DMS53 (cell line): ENCODE data around the gene IL21R.

Experiments used
- DNase-seq: peaks from one replicate; lab custom pipeline; 2025; lab: John Stamatoyannopoulos, UW

IL21R gene

DNA sequence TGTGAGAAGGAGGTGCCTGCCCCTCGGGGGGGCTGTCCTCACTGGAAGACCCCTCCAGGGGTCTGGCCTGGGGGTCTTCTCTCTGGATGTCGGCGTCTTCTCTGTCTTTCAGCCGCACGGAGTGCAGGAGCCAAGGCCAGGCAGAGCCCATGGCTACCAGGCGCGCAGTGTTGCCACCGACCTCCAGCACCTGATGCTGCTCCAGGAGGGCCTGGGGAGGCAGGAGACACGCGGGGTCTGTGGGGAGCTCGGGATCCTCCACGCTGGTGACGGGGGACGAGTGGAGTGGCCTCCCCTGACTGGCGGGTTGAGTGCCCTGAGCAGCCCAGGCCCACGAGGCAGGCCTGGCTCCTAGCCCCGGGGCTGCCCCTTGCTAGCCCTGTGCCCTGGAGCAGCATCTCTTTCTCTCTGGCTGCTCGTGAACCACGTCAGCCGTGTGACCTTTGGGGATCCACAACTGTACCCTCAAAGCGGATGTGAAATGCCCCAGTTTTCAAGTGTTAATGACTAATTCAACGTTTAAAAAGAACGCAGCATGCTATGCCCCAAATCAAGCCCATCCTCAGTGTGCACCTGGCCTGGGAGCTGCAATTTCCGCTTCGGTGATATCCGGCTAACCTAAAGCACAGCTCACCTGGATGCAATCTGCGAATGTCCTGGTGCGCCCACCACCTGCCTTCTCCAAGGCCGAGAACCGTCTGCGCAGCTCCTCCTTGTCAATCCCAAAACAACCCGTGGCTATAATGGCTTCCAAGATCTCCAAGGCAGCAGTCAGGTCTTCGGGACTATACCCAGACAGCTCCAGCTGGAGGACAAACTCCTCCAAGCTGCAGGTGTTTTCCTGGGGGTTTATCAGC lies 62.9 kb downstream of the IL21R start:
- no peak for DNase-seq

DNA sequence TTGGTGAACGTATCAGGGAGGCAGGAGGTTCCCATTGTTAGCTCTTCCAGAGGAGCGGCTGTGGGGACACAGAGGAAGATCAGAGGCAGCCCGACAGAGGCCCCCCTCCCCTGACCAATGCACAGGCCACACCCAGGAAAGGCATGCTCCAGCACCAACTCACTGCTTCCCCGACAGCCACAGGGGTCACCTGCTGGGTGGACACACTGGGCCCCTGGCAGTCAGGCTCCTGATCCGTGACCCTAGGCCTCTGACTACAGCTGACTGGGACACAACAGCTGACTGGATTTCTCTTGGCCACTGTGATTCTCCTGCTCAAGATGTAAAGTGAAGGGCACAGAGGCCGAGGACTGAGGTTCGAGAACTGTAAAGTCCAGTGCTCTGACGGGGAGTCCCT lies 63.5 kb downstream of the IL21R start:
- no peak for DNase-seq

DNA sequence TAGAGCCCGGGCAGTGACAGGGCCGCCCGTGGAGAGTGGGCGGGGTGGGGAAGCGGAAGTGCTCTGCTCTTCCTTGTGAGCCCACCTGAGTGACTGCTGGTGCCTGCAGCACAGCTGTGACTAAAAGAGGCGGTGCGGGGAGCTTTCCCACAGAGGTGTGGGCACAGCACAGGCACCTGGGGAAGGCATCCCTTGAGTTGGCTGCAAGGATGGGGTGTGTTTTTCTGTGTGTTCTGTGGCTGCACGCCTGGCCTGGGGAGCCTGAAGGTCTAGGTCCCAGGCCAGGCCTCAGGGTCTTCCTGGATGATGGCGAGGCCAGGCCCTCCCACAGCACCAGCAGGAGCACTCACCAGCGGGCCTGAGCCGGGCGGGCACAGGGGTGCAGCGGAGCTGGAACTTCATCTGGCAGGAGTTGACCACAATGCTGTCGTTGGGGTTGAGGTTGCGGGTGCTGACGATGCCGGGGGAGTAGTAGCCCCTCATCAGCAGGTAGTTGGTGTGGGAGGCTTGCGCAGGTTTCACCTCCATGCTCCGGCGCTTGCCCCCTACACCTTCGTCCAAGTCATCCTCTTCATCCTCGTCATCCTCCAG lies 67.1 kb downstream of the IL21R start:
- no peak for DNase-seq

DNA sequence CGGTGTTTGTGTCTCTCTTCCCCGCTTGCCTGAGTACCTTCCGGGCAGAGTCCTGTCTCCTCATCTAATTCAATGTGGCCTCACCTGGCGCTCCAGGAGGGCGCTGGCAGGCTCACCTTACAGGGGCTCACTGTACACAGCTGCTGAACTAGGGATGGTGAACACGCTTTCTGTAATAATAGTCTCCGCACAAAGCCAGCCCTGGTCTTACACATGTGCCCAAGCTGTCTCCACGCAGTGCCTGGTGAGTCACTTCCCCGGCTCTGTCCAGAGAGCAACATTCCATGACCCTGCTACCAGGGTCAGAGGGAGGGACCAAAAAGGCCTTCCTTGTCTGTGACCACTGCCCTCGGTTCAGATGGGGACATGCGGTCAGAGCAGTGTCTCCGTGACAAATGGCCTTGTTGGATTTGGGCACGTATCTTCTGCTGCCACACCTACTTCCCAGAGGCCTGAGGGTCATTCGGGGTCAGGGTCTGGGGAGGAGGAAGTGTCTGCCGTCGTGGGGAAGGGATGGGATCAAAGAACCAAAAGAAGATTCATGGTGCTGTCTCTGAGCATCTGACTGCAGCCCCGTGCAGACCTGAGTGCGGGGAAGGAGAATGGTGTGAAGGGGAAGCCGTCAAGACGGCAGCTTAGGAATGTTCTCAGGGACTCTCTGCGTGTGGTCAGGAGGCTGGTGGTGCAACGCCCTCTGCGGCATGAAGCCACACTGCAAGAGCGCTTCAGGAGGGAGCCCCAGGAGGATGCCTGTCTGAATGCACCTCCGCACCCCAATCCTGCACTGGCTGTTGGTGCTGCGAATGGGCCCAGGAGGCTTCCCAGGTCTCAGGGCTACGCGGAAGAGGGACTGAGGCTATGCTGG lies 68.8 kb downstream of the IL21R start:
- DNase-seq: no peak

DNA sequence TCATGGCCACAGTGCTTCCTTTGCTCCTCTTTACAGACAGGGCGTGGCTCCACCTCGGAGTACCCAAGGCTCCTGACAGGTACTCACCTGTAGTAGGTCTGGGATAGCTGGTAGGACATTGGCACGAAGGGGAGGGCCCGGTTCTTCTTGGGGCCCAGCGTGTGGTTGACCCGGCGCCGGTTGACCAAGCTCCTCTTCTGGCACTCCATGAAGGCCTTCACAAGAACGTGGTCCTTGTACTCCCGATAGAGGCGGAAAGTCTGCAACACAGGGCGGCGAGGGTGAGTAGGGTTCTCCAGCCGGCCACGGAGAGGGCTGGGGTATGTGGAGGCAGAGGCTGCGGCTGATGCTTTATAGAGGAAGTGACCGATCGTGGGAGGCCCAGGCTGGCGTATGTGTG lies 69.7 kb downstream of the IL21R start:
- no peak for DNase-seq

DNA sequence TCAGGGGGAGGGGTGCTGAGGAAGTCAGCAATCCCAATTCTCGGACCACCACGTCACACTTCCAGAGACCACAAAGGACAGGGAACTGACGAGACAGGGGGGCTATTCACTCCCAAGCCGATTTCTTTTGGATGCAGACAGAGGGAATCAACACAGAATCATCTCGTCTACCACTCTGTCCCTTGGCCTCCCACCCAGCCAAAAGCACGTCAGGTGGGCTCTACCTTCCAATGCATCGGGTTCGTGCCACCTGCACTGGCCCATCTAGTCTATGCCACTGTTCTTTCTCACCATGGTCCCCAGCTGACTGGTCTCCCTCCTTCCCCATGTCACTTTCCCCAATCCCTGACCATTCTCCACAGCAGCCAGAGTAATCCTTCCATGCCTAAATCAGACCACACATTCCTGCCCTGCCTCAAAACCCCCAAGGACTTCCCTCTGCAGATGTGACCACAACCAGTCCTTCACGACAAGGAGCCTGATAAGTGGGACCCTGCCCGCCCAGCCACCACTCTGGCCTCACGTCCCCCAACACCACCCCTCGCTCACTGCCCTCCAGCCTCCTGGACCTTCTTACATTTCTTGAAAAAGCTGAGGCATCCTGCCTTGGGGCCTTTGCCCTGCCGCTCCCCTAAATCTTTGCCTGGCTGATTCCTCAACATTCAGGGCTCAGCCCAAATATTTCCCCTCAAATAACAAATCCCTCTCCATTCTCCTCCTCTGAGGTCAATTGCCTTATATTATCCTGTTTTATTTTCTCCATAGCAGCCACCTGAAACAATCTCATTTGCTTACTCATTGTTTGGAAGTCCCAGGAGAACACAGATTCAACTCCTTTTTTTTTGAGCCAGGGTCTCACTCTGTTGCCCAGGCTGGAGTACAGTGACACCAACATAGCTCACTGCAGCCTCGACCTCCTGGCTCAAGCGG lies 70.4 kb downstream of the IL21R start:
- no peak for DNase-seq

DNA sequence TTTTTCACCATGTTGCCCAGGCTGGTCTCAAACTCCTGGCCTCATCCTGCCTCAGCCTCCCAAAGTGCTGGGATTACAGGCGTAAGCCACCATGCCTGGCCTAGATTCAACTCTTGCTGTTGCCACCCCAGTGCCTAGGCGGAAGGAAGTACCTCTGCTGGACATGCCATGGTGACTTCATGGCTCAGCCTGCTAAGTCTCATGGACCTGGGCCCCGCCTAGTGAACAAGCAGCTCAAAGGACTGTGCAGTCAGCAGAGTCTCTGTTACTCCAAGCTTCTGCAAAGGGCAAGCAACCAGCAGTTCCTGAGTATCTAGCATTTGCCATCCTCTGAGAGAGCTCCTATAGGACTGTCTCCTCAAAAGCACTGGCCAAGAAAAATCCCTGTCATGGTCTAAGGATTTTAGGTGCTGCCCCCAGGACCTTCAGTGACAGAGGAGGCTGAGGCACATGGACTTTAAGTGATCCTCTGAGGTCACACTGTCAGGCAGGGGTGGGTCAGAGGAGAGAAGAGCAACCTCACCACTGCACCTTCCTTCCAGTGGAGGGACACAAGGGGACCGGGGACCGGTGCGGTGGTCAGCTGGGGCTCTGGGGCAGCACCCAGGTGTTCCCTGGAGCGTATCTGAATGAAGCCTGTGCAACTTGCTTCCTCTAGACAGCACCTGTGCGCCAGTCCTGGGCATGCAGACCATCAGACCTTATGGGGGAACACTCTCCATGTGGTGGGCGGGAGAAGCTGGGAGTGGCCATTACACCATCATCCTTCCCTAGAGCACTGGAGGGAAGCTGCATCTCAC lies 71.3 kb downstream of the IL21R start:
- no peak for DNase-seq

DNA sequence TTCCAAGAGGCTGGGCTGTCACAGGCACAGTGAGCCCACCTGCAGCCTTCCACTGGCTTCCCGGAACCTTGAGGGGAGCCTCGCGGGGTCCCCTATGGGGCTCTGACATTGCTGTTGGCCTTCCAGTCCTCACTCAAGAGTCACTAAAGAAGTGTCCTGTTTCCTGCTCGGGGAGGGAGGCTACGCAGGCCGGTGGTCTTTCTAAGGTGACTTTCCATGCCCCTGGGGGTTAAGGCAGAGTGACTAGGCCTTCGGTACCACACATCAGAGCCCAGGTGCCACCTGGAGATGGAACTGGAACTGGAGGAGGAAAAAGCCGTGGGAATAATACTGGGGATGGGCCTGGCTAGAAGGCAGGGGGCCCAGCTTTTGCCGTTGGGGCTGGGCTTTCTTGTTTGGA lies 72.1 kb downstream of the IL21R start:
- no peak for DNase-seq

DNA sequence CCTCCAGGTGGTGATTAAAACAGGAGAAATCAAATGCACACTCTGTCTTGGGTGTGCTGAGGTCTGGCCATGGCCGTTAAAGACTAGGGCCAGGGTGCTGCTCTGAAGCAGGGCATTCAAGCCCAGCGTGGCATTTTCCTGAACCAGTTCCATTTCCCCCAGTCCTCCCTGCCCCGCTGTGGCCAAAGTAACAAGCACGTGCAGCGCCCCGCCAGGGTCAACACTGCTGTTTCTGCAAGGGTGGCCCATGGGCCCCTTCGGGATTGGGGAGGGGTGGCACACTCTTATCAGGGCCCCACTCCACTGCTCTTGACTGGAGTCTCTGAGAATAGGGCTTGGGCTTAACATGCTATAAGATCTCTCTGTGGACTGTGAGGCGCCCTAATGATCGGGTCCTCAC lies 72.9 kb downstream of the IL21R start:
- DNase-seq: no peak

DNA sequence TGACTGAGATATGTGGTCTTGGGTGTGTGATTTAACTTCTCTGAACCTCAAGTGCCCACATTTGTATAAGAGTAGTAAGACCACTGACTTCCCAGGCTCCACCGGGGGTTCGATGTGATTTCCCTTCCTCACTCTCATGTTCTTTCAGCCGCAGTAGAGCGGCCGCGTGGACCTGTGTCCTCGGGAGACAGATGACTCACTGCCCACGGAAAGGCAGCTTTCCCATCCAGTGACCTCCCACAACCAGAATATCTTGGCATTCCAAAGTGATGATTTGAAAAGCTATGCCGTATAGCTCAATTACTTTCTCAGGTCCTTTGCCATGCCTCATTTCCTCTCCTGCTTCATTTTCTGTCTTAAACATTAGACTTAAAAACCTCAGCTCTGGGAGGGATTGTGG lies 73.6 kb downstream of the IL21R start:
- no peak for DNase-seq

DNA sequence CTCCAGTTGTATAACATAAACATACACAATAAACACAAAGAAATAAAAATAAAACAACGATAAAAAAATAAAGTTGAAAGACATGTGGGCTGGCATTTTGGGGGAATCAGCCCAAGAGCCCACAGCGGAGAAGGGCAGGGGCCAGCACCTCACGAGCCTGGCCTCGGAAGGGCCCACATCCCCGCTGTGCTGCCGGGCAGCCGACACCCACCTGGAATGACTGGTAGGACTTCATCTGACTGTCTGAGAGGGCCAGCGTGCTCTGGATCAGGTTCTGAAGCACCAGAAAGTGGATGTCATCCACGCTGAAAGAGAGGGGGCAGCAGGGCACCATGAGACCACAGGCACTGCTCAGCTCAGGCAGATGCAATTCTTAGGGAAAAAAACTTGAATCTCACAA lies 74.3 kb downstream of the IL21R start:
- no peak for DNase-seq

DNA sequence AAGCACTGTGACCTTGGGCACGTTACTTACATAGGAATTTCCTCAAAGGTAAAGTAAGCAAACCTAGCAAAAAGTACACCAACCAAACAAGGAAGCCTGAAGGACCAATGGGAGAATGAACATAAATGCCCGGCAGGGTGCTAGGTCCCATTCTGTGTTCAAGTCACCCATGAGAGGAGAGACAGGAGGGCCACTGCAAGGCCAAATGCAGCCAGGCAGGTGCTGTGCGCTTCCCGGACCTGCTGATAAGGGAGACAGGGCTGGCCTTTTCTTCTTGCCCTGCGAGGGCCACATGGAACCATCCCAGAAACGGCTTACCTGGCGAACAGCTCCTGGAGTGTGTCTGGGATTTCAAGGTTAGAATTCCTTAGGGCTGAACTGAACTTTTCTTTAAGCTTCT lies 78.8 kb downstream of the IL21R start:
- no peak for DNase-seq

DNA sequence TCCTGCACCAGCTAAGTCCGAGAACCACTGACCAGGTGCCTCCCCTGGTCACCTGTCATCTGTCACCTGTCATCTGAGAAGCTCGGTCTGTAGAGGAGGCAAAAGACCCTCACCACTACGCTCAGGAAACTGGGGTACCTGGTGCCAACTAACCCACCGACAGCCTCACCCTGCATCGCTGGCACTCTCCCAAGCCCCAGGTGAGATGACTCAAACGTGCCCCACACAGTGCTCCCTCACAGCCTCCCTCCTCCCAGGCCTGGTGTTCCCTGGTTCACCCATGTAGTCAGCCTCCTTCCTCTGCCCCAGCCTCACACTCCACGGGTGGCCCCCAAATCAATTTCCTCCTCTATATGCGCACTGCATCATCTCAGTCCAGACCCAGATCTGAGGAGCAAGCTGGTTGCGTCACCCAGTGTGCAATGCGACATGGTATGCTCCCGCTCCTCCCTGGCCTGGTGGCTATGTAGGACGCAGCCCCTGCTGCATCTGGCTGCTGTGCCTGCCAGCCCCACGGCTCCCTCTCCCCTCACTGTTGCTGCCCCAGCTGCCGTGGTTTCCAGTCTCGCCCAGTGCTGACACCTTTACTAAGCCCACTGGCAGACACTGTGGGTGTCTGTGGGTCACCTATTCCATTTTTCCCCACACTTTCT lies 79.4 kb downstream of the IL21R start:
- DNase-seq: no peak

DNA sequence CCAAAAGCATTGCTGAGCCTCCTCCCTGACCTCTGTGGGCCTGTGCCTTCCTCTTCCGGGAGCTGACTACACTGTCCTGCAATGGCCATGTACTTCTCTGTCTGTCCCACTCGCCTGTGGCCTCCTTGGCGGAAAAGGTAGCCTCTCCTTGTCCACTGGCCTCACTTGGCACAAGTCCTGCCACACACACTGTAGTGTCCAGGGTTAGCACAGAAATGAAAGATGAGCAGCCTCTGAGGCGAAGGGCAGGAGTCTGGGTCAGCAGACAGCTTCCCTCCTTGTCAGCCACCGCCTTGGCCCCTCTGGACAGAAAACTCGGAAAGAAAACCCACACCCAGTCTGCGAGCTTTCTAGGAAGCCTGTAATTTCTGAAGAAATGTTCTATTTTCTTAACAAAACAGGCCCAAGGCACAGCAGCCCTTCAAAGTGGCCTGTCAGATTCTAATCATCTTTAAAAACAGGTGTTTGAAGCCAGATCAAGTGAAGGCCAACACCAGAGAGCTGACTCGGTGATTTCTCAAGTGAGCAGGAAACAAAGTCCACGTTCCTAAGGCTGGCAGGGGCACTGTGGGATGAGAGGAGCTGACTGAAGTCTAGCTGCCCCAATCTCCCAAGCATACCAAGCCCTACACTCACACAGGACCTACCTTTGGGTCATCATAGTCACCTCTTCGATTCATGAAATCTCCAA lies 80.6 kb downstream of the IL21R start:
- DNase-seq: no peak

DNA sequence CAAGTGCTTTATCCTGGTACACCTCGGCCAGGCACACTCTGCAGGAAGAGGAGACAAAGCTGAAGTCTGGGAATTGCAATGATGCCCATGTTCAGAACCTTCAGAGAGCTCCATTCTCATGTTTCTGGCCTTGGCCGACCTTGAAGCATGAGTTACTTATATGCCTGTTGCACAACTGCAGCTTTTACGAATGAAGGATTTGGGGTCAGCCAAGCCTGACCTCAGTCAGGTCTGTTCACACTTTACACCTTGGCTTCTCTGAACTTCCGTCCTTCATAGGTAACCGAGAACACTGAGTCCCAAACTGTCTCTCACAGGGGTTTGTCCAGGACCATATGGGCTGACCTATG lies 81.1 kb downstream of the IL21R start:
- no peak for DNase-seq

DNA sequence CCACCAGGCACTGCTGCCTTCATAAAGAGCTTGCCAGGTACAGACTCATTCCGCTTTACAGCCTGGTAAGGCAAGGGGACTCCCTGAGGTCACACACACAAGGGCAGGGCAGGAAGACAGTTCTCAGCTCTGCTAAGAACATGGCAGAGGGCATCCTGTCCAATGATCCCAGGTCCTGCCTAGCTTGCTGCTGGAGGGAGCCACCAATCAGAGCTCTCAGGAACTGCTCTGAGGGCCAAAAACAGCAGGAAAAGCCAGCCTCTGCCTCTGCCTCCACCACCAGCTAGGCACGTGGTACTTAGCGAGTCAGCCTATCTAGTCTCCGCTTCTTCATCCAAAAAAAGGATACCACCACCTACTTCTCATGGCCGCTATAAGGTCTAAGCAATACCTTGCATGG lies 81.7 kb downstream of the IL21R start:
- no peak for DNase-seq

DNA sequence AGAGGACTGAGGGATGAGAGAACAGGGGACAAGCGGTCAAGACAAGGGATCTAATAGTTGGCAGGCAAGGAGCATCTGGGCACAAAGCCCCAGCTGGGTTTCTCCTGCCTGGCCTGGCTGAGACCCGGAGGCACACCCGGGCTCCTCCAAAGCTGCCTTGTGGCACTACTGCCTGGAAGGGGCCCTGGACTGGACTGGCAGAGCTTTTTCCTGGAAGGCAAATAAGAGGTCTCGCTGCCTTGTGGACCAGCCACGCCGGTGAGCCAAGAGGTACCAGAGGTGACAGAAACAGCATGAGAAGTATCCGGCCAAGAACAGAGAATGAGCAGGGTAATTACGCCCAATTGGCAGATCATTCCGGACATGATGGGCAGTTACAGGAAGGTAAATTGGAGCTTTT lies 83.2 kb downstream of the IL21R start:
- DNase-seq: no peak

DNA sequence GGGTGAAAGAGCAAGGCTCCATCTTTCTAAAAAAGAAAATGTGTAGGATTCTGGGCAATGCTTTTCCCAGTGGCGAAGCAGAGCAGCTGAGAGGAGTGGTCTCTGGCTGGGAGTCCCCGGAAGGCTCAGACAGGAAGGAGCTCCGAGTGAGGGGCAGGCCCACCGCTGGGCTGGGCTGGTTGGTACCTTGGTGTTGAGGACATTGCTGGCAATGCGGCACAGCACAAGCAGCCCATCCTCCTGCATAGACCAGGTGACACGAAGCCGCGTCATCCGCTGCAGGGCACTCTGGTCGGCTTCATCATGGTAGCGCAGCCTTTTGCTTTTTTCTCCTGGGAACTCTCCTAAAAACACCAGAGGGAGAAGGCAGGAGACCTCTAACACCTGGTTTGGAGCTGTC lies 83.8 kb downstream of the IL21R start:
- no peak for DNase-seq

DNA sequence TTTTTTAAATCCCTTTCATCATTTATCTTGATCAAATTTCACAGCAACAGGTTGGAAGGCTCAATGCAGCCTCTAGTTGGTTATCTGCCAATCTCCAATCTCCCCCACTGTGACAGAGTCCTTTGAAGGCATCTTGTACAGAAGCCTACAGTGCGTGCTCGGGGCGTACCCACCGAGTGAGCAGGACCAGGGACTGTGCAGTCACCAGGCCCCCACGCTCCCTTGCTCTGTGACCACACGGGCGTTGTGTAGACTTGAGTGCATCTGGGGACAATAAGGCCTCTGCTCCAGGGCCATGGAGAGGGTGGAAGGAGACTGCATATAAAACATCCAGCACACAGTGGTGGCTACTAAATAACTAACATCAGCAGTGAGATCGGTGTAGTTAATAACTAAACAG lies 84.4 kb downstream of the IL21R start:
- no peak for DNase-seq

DNA sequence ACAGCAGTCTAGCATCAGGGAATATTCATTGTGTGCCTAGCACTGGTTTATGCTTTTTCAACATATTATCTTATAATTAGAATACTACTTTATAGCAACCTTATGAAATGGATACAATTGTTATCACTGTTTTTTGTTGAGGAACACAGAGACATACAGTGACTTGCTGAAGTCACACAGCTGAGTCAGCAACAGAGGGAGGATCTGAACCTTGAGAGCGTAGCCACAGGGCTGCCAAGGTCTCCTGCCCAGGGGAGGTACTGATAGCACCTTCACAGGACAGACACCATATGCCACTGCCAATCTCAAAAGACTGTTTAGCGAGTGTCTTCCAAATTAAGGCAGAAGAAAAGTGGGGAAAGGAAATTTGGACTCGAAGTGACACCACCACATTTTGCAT lies 84.8 kb downstream of the IL21R start:
- no peak for DNase-seq
